Fibroblast of the aortic adventitia (primary cell): ENCODE measurements around the gene ANKRD30B. TPM values are rescaled to one million over a fixed set of nuclear protein-coding genes. Genes with fewer than 3 reads are reported as not detected.
A peak's percentile ranks its signal among the peaks of the same experiment; 100 is the strongest.
"Not testable (repeated sequence)": the region's sequence is repeated elsewhere in the genome, so short reads cannot be mapped to it uniquely, and the experiment has no call there.

Experiments used
- DNase-seq: peaks from one replicate; pipeline ENCODE4 v3.0.0-alpha.2; 2010; ENCODE audit warnings: low read depth
- H3K4me3 ChIP-seq: 2 replicates; pipeline ENCODE4 v1.5.1; 2011; ENCODE audit warnings: low read depth, mild to moderate bottlenecking, control low read depth, low read length, moderate library complexity
- total RNA-seq: library from RNA; depleted of rRNA; stranded (reverse); fragments of >200 nt; gene quantifications from 2 replicates; pipeline ENCODE4 v1.2.3, GENCODE V29; 2012; ENCODE audit warnings: low replicate concordance
- TF ChIP-seq, protein P1 (sequence below): IDR thresholded peaks from 2 replicates; pipeline ENCODE4 v1.5.1; 2011; ENCODE audit warnings: mild to moderate bottlenecking, low read length, control low read depth, inconsistent platforms; ENCODE audit not compliant: insufficient read depth

The ANKRD30B gene
- total RNA-seq, result 0.36 and 2.7 TPM in 2 replicates

DNA sequence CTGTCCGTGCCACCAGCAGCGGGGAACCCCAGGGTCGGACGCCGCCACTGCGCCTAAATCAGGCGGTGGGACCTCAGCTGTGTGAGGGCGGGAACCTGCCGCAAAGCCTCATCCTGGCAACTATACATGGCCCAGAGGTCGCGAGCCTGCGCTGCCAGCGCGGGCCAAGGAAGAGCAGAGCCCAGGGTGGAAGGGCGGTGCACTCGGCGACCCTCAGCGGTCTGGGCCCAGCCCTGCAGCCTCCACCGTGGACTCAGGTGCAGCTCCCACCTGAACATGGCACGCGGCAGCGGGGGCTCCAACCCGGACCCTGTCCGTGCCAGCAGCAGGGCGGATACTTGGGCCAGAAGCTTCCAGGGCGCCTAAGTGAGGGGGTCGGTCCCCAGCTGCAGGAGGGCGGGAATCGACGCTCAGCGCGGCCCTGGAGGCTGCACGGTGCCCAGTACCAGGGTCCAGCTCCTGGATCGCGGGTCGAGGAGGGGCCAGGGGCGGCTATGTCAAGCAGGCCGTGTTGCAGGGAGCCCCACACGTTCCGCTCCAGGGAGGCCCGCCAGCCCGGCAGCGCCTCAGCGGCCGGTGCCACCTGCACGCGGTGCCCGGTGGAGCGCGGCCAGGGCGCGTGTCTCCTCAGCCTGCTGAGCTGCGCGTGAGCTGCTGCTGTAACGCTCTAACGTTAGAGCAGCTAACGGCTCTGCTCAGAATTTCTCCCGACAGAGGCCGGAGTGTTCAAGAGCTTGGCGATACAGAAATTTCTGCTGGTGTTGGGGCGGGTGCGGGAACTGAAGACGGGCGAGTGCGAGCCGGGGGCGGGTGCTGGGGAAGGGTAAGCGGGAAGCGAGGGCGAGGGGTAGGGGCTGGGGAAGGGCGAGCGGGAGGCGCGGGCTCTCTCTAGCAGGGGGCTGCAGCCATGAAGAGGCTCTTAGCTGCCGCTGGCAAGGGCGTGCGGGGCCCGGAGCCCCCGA lies at the start of gene ANKRD30B:
Gene ANKRD30B (plus strand): TSS at position 660 of the 962 bp plus-strand sequence. CDS start 248 bp downstream, at position 908.
- H3K4me3 ChIP-seq, result peak within 1 kb of the TSS; percentile 28
- DNase-seq, result no peak
- TF ChIP-seq, protein P1, sequence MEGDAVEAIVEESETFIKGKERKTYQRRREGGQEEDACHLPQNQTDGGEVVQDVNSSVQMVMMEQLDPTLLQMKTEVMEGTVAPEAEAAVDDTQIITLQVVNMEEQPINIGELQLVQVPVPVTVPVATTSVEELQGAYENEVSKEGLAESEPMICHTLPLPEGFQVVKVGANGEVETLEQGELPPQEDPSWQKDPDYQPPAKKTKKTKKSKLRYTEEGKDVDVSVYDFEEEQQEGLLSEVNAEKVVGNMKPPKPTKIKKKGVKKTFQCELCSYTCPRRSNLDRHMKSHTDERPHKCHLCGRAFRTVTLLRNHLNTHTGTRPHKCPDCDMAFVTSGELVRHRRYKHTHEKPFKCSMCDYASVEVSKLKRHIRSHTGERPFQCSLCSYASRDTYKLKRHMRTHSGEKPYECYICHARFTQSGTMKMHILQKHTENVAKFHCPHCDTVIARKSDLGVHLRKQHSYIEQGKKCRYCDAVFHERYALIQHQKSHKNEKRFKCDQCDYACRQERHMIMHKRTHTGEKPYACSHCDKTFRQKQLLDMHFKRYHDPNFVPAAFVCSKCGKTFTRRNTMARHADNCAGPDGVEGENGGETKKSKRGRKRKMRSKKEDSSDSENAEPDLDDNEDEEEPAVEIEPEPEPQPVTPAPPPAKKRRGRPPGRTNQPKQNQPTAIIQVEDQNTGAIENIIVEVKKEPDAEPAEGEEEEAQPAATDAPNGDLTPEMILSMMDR, result no peak

- not testable (repeated sequence) for DNase-seq
These were observed 46.5 kb upstream of the ANKRD30B start for GRCh38 chr18:14701286-14702040.

DNA sequence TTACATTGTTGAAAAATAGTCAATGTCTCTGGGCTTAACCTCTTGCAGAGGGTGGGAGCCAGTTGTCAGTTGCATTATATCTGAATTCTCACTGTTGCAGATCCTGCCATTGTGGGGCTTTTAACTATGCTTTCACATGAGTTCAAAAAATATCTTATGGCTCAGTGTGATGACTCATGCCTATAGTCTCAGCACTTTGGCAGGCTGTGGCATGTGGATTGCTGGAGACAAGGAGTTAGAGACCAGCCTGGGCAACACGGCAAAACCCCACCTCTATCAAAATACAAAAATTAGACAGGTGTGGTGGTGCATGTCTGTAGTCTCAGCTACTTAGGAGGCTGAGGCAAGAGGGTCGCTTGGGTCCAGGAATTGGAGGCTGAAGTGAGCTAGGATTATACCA lies 38.2 kb upstream of the ANKRD30B start:
- peak; percentile 3 for DNase-seq
- H3K4me3 ChIP-seq, result not testable (repeated sequence)

More at GRCh38 chr18:14701286-14702040, 46.5 kb upstream of the ANKRD30B start:
- not testable (repeated sequence) for H3K4me3 ChIP-seq

GRCh38 chr18:14721569-14721968 lies 26.4 kb upstream of the ANKRD30B start:
- H3K4me3 ChIP-seq, DNase-seq: not testable (repeated sequence)

DNA sequence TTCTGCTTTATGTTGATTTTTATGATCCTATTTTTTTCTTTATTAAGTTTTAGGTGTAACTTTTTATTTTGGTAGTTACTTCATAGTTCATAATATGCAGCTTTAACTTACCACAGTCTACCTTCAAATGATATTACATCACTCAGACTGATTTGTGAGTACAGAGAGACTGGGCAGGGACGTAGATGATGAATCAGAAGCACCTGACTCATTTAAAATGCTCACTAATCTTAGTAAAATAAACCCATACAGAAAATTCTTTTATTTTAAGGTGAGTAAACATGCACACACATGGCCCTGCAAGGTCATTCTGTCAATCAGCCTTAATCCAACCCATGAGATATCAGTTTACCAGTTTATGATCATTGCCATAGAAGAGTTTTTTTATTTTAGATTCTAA lies 8.9 kb upstream of the ANKRD30B start:
- not testable (repeated sequence) for H3K4me3 ChIP-seq
- DNase-seq, result peak; percentile 35

DNA sequence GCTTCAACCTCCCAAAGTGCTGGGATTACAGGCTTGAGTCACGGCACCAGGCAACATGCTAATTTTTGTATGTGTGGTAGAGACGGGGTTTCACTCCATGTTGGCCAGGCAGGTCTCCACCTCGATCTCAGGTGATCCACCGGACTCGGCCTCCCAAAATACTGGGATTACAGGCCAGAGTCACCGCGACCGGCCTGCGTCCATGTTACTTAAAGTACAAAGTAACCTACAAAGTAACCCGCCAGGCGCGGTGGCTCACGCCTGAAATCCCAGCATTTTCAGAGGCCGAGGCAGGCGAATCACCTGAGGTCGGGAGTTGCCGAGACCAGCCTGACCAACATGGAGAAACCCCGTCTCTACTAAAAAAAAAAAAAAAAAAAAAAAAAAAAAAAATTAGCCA lies 1.1 kb upstream of the ANKRD30B start:
- TF ChIP-seq, protein P1, result no peak
- no peak overlapping the region for H3K4me3 ChIP-seq
- DNase-seq, result no peak

- TF ChIP-seq, protein P1, result no peak
- no peak for DNase-seq
- H3K4me3 ChIP-seq, result no peak overlapping the region
These were observed 524 bp downstream of the ANKRD30B start for GRCh38 chr18:14748496-14748895.

DNA sequence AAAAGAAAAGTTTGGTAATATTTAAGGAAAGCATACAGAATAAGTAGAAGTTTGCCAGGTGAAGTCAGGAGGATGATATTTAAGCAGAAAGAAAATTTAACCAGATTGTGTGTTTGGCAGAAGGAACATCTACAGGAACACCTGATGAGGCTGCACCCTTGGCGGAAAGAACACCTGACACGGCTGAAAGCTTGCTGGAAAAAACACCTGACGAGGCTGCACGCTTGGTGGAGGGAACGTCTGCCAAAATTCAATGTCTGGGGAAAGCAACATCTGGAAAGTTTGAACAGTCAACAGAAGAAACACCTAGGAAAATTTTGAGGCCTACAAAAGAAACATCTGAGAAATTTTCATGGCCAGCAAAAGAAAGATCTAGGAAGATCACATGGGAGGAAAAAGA lies 15.6 kb downstream of the ANKRD30B start:
- not testable (repeated sequence) for DNase-seq, H3K4me3 ChIP-seq

DNA sequence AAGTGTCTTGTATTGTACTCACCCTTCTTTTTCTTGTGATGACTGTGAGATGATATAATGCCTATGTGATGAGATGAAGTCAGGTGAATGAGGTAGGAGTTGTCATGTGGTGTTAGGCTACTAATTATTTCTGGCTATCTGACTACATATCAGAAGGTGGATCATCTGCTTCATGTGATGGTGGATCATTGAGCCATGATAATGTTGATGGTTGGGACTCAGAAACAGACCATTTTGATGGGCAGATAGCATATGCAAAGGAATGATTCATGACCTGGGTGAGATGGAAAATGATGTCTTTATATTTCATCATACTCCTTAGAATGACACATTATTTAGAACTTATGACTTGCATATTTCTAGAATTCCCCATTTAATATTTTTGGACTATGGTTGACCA lies 19.5 kb downstream of the ANKRD30B start:
- H3K4me3 ChIP-seq, result no peak overlapping the region
- TF ChIP-seq, protein P1, result no peak
- peak; percentile 57 for DNase-seq
